ENCODE results near the gene LRP5. TPM values are rescaled to one million over a fixed set of nuclear protein-coding genes. Genes with fewer than 3 reads are reported as not detected.
"Not testable (repeated sequence)": the region's sequence is repeated elsewhere in the genome, so short reads cannot be mapped to it uniquely, and the experiment has no call there.

Gene LRP5
- total RNA-seq, 1 experiment from 2014 or later, result 48.8 TPM

DNA sequence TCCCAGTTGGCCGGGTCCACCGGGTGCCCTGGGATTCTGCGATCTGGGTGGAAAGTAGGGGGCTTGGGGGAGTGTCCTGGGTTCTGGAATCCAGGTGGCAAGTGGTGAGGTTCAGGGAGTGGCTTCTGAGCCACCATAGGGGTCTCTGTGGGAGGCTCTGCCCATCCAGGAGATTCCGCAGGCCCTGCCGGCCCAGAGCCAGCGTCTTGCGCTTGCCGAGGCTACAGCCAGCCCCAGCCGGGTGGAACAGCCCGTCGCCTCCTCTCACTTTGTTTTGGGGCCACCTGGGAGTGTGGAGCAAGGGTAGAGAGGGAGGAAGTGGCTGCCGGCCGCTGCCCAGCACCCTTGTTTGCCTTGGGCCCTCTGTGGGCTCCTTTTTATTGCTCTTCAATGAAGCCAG lies 87.5 kb downstream of the LRP5 start:
- DNase-seq (ENCODE audit: low spot score), result no peak
- Mint-ChIP-seq H3K9me3 (no peaks in the 10 kb centered on the region), H3K4me1 (no peaks in the 10 kb centered on the region), H3K36me3 (peaks cover 19% of the 10 kb centered on the region; the same call in 1 of the 2 replicates), H3K4me3 (no peak overlapping the region), H3K27ac (no peak overlapping the region), H3K27me3 (ENCODE audit: low read depth) (no peaks in the 10 kb centered on the region)
- POLR2A ChIA-PET, result no interaction called here
- ATAC-seq, result no peak
- CTCF ChIA-PET, result no interaction called here
- no peak for TF ChIP-seq JUN (CRISPR knock-in tag; IDR thresholded peaks at IDR 0.05)

DNA sequence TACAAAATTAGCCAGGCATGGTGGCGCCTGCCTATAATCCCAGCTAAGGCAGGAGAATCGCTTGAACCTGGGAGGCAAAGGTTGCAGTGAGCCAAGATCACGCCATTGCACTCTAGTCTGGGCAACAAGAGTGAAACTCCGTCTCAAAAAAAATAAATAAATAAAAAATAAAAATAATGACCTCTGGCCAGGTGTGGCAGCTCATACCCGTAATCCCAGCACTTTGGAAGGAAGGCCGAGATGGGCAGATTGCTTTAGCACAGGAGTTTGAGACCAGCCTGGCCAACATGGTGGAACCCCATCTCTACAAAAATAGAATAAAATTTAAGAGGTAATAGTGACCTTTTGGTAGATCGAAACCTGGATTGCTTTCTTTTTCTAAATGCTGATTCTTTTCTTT lies 88.2 kb downstream of the LRP5 start:
- CTCF ChIA-PET, result interaction anchor here (0.5 kb wide), 1 partner anchor 90 kb away, joined by 3 read pairs; no protein-coding TSS in a partner anchor
- H3K4me1 Mint-ChIP-seq; DNase-seq (ENCODE audit: low spot score); H3K27me3 Mint-ChIP-seq (ENCODE audit: low read depth); H3K9me3 Mint-ChIP-seq; POLR2A ChIA-PET; ATAC-seq; H3K4me3 Mint-ChIP-seq: not testable (repeated sequence)
- Mint-ChIP-seq H3K36me3 (peaks cover 19% of the 10 kb centered on the region; the same call in 1 of the 2 replicates), H3K27ac (peak overlapping the region; percentile 60; the same call in 1 of the 2 replicates)

DNA sequence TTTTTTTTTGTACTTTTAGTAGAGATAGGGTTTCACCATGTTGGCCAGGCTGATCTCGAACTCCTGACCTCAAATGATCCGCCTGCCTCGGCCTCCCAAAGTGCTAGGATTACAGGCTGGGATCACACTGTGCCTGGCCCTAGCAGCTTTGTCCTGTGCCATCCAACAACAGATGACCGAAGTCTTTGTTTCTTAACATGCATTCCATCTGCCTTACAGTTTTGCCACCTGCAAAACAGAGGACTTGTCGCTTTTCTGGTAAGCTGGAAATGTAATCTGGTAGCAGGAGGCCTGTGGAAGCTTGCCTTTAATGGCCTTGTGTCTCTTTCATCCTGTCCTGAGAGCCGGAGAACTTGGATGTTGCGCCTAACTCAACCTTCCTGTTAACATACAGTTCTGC lies 89.5 kb downstream of the LRP5 start:
- Mint-ChIP-seq H3K4me3 (no peak overlapping the region), H3K27me3 (ENCODE audit: low read depth) (no peaks in the 10 kb centered on the region), H3K4me1 (no peaks in the 10 kb centered on the region), H3K9me3 (no peaks in the 10 kb centered on the region), H3K36me3 (peaks cover 24% of the 10 kb centered on the region), H3K27ac (peak overlapping the region; percentile 70)
- DNase-seq (ENCODE audit: low spot score), result no peak
- TF ChIP-seq, protein P1, sequence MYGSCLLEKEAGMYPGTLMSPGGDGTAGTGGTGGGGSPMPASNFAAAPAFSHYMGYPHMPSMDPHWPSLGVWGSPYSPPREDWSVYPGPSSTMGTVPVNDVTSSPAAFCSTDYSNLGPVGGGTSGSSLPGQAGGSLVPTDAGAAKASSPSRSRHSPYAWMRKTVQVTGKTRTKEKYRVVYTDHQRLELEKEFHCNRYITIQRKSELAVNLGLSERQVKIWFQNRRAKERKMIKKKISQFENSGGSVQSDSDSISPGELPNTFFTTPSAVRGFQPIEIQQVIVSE (CRISPR knock-in tag; IDR thresholded peaks at IDR 0.05; ENCODE audit: borderline replicate concordance), result no peak
- TF ChIP-seq, protein P2, sequence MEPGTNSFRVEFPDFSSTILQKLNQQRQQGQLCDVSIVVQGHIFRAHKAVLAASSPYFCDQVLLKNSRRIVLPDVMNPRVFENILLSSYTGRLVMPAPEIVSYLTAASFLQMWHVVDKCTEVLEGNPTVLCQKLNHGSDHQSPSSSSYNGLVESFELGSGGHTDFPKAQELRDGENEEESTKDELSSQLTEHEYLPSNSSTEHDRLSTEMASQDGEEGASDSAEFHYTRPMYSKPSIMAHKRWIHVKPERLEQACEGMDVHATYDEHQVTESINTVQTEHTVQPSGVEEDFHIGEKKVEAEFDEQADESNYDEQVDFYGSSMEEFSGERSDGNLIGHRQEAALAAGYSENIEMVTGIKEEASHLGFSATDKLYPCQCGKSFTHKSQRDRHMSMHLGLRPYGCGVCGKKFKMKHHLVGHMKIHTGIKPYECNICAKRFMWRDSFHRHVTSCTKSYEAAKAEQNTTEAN (CRISPR knock-in tag; IDR thresholded peaks at IDR 0.05), result no peak
- ChIA-PET CTCF (no interaction called here), POLR2A (interaction anchor here (0.9 kb wide), 1 partner anchor 10 kb away, joined by 3 read pairs; no protein-coding TSS in a partner anchor)
- ATAC-seq, result no peak

DNA sequence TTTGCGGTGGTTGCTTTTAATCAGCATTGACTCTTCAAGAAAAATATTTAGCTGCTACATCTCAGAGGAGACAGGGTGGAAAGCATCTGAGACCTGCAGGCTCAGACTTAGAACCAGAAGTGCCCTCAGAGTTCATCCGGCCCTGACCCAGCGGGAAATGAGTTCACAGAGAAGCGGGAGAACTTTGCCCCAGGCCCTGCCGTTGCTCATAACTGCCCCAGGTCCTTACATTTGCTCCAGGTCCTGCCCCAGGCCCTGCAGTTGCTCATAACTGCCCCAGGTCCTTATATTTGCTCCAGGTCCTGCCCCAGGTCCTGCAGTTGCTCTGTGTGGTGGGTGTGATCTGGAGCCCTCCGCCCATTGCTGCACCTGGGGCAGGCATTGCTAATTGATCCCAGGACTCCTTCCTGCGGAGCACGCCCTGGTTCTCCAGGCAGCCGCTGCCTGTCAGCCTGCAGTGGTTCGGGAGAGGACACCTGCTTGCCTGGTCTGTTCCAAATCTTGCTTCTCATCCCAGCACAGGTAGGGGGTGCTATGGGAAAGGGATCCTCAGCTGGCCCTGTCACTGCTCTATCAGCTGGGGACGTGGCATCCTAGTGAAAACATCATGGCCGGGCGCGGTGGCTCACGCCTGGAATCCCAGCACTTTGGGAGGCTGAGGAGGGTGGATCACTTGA lies 90.1 kb downstream of the LRP5 start:
- ChIA-PET POLR2A (no interaction called here), CTCF (interaction anchor here (0.5 to 0.9 kb wide), 4 partner anchors 11 to 204 kb away, joined by 3 read pairs; no protein-coding TSS in a partner anchor)
- no peak for TF ChIP-seq JAZF1 (CRISPR knock-in tag; IDR thresholded peaks at IDR 0.05)
- no peak for TF ChIP-seq PRRX2 (CRISPR knock-in tag; IDR thresholded peaks at IDR 0.05)
- TF ChIP-seq CREB1 (CRISPR knock-in tag; IDR thresholded peaks at IDR 0.05), result no peak
- no peak for TF ChIP-seq ZNF423 (CRISPR knock-in tag; IDR thresholded peaks at IDR 0.05)
- peak; percentile 82 for ATAC-seq
- Mint-ChIP-seq H3K27me3 (ENCODE audit: low read depth) (no peaks in the 10 kb centered on the region), H3K4me3 (no peak overlapping the region), H3K9me3 (no peaks in the 10 kb centered on the region), H3K4me1 (no peaks in the 10 kb centered on the region), H3K36me3 (peaks cover 26% of the 10 kb centered on the region), H3K27ac (peak overlapping the region; percentile 70)
- peak; percentile 59 for DNase-seq (ENCODE audit: low spot score)

DNA sequence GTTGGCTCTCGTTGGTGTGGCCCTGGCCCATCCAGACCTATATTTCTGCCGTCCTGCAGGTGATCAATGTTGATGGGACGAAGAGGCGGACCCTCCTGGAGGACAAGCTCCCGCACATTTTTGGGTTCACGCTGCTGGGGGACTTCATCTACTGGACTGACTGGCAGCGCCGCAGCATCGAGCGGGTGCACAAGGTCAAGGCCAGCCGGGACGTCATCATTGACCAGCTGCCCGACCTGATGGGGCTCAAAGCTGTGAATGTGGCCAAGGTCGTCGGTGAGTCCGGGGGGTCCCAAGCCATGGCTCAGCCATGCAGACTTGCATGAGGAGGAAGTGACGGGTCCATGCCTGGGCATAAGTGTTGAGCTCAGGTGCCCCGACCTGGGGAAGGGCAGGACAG lies 91.0 kb downstream of the LRP5 start:
- CTCF ChIA-PET, result interaction anchor here (0.9 kb wide), 2 partner anchors 9 to 105 kb away, joined by 3 read pairs; no protein-coding TSS in a partner anchor
- TF ChIP-seq ELF4 (CRISPR knock-in tag; IDR thresholded peaks at IDR 0.05; ENCODE audit: low read depth) (no peak), PRRX2 (CRISPR knock-in tag; IDR thresholded peaks at IDR 0.05) (no peak), MXD4 (CRISPR knock-in tag; IDR thresholded peaks at IDR 0.05; ENCODE audit: borderline replicate concordance) (no peak), OVOL2 (CRISPR knock-in tag; IDR thresholded peaks at IDR 0.05; ENCODE audit: borderline replicate concordance) (no peak), ZNF396 (CRISPR knock-in tag; IDR thresholded peaks at IDR 0.05; ENCODE audit: borderline replicate concordance) (no peak), ZNF423 (CRISPR knock-in tag; IDR thresholded peaks at IDR 0.05) (no peak), RELA (CRISPR knock-in tag; IDR thresholded peaks at IDR 0.05; ENCODE audit: borderline replicate concordance) (no peak)
- TF ChIP-seq, protein P3, sequence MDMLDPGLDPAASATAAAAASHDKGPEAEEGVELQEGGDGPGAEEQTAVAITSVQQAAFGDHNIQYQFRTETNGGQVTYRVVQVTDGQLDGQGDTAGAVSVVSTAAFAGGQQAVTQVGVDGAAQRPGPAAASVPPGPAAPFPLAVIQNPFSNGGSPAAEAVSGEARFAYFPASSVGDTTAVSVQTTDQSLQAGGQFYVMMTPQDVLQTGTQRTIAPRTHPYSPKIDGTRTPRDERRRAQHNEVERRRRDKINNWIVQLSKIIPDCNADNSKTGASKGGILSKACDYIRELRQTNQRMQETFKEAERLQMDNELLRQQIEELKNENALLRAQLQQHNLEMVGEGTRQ (CRISPR knock-in tag; IDR thresholded peaks at IDR 0.05), result no peak
- TF ChIP-seq, protein P4, sequence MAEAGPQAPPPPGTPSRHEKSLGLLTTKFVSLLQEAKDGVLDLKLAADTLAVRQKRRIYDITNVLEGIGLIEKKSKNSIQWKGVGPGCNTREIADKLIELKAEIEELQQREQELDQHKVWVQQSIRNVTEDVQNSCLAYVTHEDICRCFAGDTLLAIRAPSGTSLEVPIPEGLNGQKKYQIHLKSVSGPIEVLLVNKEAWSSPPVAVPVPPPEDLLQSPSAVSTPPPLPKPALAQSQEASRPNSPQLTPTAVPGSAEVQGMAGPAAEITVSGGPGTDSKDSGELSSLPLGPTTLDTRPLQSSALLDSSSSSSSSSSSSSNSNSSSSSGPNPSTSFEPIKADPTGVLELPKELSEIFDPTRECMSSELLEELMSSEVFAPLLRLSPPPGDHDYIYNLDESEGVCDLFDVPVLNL (CRISPR knock-in tag; IDR thresholded peaks at IDR 0.05; ENCODE audit: borderline replicate concordance, low read depth), result no peak
- TF ChIP-seq, protein P5, sequence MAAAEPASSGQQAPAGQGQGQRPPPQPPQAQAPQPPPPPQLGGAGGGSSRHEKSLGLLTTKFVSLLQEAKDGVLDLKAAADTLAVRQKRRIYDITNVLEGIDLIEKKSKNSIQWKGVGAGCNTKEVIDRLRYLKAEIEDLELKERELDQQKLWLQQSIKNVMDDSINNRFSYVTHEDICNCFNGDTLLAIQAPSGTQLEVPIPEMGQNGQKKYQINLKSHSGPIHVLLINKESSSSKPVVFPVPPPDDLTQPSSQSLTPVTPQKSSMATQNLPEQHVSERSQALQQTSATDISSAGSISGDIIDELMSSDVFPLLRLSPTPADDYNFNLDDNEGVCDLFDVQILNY (CRISPR knock-in tag; IDR thresholded peaks at IDR 0.05), result no peak
- TF ChIP-seq, protein P6, sequence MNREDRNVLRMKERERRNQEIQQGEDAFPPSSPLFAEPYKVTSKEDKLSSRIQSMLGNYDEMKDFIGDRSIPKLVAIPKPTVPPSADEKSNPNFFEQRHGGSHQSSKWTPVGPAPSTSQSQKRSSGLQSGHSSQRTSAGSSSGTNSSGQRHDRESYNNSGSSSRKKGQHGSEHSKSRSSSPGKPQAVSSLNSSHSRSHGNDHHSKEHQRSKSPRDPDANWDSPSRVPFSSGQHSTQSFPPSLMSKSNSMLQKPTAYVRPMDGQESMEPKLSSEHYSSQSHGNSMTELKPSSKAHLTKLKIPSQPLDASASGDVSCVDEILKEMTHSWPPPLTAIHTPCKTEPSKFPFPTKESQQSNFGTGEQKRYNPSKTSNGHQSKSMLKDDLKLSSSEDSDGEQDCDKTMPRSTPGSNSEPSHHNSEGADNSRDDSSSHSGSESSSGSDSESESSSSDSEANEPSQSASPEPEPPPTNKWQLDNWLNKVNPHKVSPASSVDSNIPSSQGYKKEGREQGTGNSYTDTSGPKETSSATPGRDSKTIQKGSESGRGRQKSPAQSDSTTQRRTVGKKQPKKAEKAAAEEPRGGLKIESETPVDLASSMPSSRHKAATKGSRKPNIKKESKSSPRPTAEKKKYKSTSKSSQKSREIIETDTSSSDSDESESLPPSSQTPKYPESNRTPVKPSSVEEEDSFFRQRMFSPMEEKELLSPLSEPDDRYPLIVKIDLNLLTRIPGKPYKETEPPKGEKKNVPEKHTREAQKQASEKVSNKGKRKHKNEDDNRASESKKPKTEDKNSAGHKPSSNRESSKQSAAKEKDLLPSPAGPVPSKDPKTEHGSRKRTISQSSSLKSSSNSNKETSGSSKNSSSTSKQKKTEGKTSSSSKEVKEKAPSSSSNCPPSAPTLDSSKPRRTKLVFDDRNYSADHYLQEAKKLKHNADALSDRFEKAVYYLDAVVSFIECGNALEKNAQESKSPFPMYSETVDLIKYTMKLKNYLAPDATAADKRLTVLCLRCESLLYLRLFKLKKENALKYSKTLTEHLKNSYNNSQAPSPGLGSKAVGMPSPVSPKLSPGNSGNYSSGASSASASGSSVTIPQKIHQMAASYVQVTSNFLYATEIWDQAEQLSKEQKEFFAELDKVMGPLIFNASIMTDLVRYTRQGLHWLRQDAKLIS (CRISPR knock-in tag; IDR thresholded peaks at IDR 0.05; ENCODE audit: borderline replicate concordance), result no peak

More for the DNA sequence above, 91.0 kb downstream of the LRP5 start:
- Mint-ChIP-seq H3K27ac (peak overlapping the region; percentile 58), H3K36me3 (peaks cover 32% of the 10 kb centered on the region), H3K9me3 (no peaks in the 10 kb centered on the region), H3K4me1 (no peaks in the 10 kb centered on the region), H3K4me3 (no peak overlapping the region), H3K27me3 (ENCODE audit: low read depth) (no peaks in the 10 kb centered on the region)
- POLR2A ChIA-PET, result no interaction called here
- no peak for DNase-seq (ENCODE audit: low spot score)
- no peak for ATAC-seq

All from WTC11 (cell line).